GM12874 (cell line): ENCODE measurements around the gene POMGNT1.

Experiments used
- TF ChIP-seq, protein P1 (sequence below): IDR thresholded peaks from 2 replicates; pipeline ENCODE4 v1.5.1; 2011; ENCODE audit warnings: low read depth, mild to moderate bottlenecking, control low read depth, low read length, moderate library complexity; ENCODE audit not compliant: insufficient read depth

POMGNT1 gene

DNA sequence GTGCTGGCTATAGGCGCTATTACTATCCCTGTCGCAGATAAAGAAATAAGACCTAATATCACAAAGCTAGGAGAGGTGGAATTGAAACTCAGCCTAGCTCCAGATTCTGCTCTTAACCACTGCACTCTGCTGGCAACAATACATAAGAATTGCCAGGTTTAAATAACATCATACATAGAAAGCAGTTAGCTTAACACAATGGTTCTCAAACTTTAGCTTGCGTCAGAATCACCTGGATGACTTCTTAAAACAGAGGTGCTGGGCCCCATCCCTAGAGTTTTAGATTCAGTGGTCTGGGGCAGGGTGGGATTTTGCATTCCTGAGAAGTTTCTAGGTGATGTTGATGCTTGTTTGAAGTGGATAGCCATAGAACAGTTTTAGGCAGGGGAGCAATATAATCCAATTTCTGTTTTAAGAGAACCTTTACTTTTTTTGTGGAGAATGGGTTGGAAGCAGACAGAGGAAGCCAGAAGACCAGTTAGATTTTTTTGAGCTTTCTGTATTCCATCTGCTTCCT, 1.1 kb upstream of the POMGNT1 start:
- TF ChIP-seq, protein P1, sequence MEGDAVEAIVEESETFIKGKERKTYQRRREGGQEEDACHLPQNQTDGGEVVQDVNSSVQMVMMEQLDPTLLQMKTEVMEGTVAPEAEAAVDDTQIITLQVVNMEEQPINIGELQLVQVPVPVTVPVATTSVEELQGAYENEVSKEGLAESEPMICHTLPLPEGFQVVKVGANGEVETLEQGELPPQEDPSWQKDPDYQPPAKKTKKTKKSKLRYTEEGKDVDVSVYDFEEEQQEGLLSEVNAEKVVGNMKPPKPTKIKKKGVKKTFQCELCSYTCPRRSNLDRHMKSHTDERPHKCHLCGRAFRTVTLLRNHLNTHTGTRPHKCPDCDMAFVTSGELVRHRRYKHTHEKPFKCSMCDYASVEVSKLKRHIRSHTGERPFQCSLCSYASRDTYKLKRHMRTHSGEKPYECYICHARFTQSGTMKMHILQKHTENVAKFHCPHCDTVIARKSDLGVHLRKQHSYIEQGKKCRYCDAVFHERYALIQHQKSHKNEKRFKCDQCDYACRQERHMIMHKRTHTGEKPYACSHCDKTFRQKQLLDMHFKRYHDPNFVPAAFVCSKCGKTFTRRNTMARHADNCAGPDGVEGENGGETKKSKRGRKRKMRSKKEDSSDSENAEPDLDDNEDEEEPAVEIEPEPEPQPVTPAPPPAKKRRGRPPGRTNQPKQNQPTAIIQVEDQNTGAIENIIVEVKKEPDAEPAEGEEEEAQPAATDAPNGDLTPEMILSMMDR: no peak

DNA sequence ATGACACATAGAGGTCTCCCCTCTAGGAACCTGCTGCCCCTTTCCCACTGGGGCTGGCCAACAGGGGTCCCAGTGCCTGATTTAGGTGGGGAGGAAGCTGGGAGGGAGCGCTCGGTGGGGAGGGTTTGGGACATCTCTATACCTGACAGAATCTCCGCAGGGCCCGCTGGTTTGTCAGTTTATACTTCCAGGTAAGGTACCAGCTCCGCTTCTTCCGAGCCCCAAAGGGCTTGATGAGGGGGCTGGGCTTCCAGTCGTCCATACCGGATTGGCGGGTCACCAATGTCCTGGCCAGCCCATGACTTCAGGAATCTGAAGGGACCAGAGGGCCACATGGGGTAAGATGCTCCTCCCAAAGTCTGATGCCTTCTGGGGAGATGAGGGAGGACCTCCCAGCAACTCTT, 672 bp downstream of the POMGNT1 start:
- TF ChIP-seq, protein P1: no peak

DNA sequence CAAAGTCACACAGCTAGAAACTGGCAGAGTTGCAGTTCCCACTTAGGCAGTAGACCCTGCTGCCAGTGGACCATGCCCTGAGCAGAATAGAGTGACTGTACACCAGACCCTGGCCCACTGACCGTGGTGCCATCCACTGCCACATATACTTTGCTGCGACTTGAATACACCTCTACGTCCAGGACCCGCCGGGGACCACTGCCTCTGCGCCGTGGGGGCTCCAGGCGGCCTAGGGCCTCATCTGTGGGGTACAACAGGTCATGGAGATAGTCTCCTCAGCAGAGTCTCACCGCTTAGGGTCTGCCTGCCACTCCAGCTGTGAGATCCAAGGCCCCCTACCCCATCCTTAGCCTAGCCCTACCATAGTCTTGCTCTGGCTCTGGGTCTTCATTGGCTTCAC, 1.6 kb downstream of the POMGNT1 start:
- TF ChIP-seq, protein P1: no peak

DNA sequence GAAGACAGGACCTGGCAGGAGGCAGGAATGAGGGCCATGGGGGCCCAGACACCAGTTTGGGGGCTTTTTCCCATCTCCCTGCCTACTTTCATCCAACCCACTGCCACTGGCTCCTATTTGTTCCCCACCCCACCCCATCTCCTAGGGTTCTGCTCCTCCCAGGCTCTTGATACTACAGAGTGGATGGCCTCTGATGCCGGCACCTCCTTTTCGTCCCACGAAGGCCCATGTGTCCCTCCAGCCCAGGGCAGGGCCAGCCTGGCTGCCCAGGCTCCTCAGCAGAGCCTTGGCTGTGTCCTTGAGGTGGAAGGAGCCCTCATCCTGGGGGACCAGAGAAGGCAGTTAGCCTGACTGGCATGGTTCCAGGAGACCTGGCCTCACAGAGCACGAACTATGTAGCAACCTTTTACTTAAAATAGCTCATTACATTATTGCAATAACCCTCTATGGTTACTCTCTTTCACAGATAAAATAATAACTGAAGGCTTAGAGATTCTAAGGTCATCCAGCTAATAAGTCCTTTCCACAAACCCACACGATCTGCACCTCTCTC, 3.5 kb downstream of the POMGNT1 start:
- TF ChIP-seq, protein P1: no peak

DNA sequence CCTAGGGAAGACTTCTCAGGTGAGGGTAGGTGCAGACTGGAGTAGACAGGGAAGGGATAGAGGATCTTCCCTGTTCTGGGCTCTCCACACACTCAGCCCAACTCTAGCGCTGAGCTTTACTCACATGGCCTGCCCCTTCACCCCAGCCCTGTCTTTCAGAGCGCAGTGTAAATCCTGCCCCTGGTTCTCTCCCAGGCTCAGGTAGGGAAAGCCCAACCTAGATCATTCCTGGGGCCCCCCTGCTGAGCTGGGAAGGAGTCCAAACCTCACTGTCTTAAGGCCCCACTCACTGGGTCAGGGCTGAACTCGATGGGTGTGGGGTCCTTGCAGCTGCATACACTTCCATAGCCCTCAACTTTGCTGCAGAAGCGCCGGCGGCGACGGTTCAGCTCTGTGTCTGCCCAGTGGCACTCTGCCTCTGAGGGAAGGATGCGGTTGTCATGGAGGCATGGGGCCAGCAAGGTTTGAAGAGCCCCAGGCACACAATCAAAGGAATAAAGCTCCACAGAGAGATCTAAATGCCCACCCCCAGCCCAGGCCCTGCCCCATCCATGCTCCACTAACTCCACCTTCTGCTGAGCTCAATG, 4.2 kb downstream of the POMGNT1 start:
- TF ChIP-seq, protein P1: no peak

DNA sequence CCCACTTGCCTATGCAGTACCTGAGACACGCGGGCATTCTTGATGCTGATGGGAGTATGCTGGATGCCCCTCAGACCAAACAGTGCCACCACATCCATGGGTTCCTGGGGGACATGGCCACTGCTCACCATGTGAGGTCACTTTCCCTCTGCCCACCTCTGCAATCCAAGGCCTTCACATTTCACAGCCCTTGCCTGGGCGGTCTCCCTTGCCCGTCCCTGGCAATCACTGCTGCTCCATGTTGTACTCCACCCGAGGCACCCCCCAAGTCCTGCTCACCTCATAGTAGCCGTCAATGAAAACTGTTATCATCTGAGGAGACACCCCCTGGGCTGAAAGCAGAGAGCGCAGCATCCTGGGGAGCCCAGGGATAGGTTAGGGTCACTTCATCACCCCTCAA, 4.9 kb downstream of the POMGNT1 start:
- TF ChIP-seq, protein P1: no peak

DNA sequence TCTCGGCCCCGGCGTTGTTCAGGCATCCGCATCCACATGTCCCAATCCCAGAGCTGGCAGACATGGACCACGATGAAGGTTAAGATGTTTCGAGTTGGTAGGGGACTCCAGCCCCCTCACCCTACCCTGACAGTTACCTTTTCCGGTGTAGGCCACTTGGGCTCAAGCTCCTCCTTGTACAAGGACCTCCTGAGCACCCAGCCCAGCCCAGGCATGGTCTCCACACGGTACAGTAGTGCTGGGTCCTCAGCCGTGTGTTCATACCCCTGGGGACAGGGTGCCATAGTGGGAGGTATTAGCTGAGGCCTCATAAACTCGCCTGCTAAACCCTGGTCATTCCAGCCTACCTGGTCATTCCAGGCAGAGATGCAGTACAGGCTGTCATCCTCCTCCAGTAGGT, 6.1 kb downstream of the POMGNT1 start:
- TF ChIP-seq, protein P1: no peak
